MG63 (cell line): ENCODE data around the gene ATG4D. TPM values are rescaled to one million over a fixed set of nuclear protein-coding genes. Genes with fewer than 3 reads are reported as not detected.

Experiments used
- DNase-seq: peaks from one replicate; pipeline ENCODE4 v3.0.0-alpha.2; 2020
- H3K27me3 ChIP-seq: fragments of 250-450 bp; sonication (Bioruptor Pico); 2 replicates; pipeline ENCODE4 v1.5.1; 2020; ENCODE audit warnings: mild to moderate bottlenecking, moderate library complexity
- H3K36me3 ChIP-seq: fragments of 250-450 bp; sonication (Bioruptor Pico); 2 replicates; pipeline ENCODE4 v1.5.1; 2020; ENCODE audit warnings: mild to moderate bottlenecking, moderate library complexity
- H3K4me3 ChIP-seq: fragments of 250-450 bp; sonication (Bioruptor Pico); 2 replicates; pipeline ENCODE4 v1.5.1; 2020; ENCODE audit warnings: mild to moderate bottlenecking, moderate library complexity
- H3K9me3 ChIP-seq: fragments of 250-450 bp; sonication (Bioruptor Pico); 2 replicates; pipeline ENCODE4 v1.5.1; 2020; ENCODE audit warnings: mild to moderate bottlenecking, moderate library complexity
- total RNA-seq: library from RNA; depleted of rRNA; stranded (reverse); fragments of >200 nt; shearing (Covaris generic); gene quantifications from 2 replicates; pipeline ENCODE4 v1.2.3, GENCODE V29; 2014; ENCODE audit warnings: low replicate concordance; rRNA removed

Gene ATG4D
- total RNA-seq = 16.6 and 27.0 TPM in 2 replicates

- peaks cover 9% of the 10 kb centered on the region for H3K27me3 ChIP-seq
- DNase-seq = peak; percentile 82
- no peaks in the 10 kb centered on the region for H3K9me3 ChIP-seq
- peak within 1 kb of the TSS; percentile 69 for H3K4me3 ChIP-seq
- H3K36me3 ChIP-seq = peaks cover 10% of the 10 kb centered on the region
Measured at GRCh38 chr19:10543420-10544241, at the start of gene ATG4D. Gene ATG4D, plus strand, starts transcription at chr19:10543904. Its CDS starts 187 bp downstream, at chr19:10544091.

GRCh38 chr19:10497371-10497770 lies 46.3 kb upstream of the ATG4D start:
- no peaks in the 10 kb centered on the region for H3K27me3 ChIP-seq
- H3K9me3 ChIP-seq = no peaks in the 10 kb centered on the region
- DNase-seq = no peak
- H3K36me3 ChIP-seq = peaks cover 96% of the 10 kb centered on the region
- no peak overlapping the region for H3K4me3 ChIP-seq

DNA sequence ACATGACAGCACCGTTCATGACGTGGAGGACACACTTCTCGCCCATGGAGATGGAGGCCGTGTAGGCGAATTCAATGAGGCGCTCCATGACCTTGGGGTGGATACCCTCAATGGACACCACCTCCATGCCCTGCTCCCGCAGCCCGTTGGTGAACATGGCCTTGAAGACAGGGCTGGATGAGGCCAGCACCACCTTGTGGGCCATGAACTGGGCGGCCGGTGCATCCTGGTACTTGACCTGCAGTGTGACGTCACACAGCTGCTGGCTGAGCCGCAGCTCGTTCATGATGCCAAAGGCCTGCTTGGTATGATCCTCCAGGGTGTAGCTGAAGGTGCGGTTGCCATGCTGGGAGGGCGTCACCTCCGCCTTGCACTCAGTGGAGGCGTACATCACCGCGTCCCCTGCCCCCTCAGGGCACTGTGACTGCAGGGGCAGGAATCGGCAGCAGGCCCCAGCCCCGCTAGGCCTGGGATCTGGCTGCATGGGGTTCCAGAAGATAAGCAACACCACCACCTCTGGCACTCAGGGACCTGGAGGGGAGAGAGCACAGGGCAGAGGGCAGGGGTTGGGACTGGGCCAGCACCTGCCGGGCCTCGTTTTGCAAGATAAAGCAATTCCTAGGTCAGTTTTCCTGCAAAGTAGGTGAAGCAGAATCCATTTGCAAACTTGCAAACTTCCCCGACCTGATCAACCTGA lies 44.0 kb upstream of the ATG4D start:
- DNase-seq = no peak
- H3K4me3 ChIP-seq = no peak overlapping the region
- peaks cover 76% of the 10 kb centered on the region for H3K36me3 ChIP-seq
- no peaks in the 10 kb centered on the region for H3K27me3 ChIP-seq
- no peaks in the 10 kb centered on the region for H3K9me3 ChIP-seq

DNA sequence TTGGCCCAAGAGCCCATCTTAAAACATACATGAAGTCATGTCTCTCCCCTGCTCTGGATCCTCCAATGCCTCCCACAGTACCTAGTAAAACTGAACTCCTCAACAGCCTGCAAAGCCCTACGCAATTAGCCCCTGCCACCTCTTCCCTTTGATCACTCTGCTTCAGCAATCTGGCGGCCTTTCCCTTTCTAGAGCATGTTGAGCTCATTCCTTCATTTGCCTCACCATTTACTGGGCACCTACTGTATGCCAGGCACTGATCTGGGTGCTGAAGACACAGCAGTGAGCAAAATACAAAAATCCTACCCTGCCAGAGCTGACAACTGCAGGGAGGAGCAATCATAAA lies 43.5 kb upstream of the ATG4D start:
- DNase-seq = no peak
- no peak overlapping the region for H3K4me3 ChIP-seq
- H3K9me3 ChIP-seq = no peaks in the 10 kb centered on the region
- H3K27me3 ChIP-seq = no peaks in the 10 kb centered on the region
- H3K36me3 ChIP-seq = peaks cover 70% of the 10 kb centered on the region

- H3K27me3 ChIP-seq = no peaks in the 10 kb centered on the region
- no peaks in the 10 kb centered on the region for H3K9me3 ChIP-seq
- H3K36me3 ChIP-seq = peaks cover 52% of the 10 kb centered on the region
- peak; percentile 91 for DNase-seq
- H3K4me3 ChIP-seq = peak overlapping the region; percentile 86
Measured at GRCh38 chr19:10501971-10502523, 41.7 kb upstream of the ATG4D start.

- Histone ChIP-seq H3K36me3 (peaks cover 47% of the 10 kb centered on the region), H3K4me3 (peak overlapping the region; percentile 86), H3K27me3 (no peaks in the 10 kb centered on the region), H3K9me3 (no peaks in the 10 kb centered on the region)
- peak; percentile 98 for DNase-seq
Measured at GRCh38 chr19:10502524-10503001, 41.1 kb upstream of the ATG4D start.

DNA sequence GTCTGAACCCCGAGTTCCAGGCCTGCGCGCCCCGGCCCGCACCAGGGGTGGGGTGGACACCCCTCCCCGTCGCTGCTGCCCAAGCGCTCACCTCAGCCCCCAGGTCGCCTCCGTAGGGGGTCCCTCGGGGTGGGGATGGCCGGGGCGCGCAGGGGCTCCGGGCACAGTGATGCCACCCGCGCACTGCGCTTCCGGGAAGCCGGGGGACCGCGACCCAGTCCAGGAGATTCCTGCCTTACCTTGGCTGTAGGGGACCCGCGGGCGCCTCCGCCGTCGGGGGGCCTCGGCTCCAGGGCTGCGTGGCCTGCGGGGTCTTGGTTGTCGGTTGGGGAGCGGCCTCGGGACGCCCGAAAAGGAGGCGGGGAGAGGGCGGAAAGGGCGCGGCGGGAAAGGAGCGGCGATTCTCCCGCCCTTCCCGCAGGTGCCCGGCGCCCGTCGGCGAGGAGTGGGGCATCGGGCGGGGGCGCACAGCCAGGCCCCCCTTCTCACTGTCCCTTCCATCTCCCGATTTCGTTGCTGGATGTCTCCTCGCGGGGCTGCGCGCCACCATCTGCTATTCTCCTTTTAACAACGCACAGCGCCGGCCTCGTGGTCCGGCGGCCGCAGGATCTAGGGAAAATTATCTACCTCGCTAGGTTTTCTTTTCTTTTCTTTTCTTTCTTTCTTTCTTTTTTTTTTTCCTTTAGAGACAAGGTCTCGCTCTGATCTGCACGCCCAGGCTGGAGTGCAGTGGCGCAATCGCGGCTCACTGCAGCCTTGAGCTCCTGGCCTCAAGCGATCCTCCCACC lies 40.5 kb upstream of the ATG4D start, which contains the start of gene KEAP1:
KEAP1 (minus strand) TSS at position 355 of the 788 bp plus-strand sequence. CDS start 3,323 bp downstream, outside the sequence.
- Histone ChIP-seq H3K4me3 (peak within 1 kb of the TSS; percentile 86), H3K27me3 (no peaks in the 10 kb centered on the region), H3K9me3 (no peaks in the 10 kb centered on the region), H3K36me3 (peaks cover 41% of the 10 kb centered on the region)
- peak; percentile 75 for DNase-seq

- DNase-seq = peak; percentile 69
- Histone ChIP-seq H3K4me3 (no peak overlapping the region), H3K36me3 (peaks cover 17% of the 10 kb centered on the region), H3K27me3 (peaks cover 3% of the 10 kb centered on the region; the same call in 1 of the 2 replicates), H3K9me3 (no peaks in the 10 kb centered on the region)
Measured at GRCh38 chr19:10505583-10506229, 38.0 kb upstream of the ATG4D start.

GRCh38 chr19:10508036-10508435 lies 35.7 kb upstream of the ATG4D start:
- DNase-seq = no peak
- no peaks in the 10 kb centered on the region for H3K36me3 ChIP-seq
- H3K4me3 ChIP-seq = no peak overlapping the region
- H3K9me3 ChIP-seq = no peaks in the 10 kb centered on the region
- H3K27me3 ChIP-seq = peaks cover 9% of the 10 kb centered on the region

- no peak overlapping the region for H3K4me3 ChIP-seq
- no peaks in the 10 kb centered on the region for H3K9me3 ChIP-seq
- H3K27me3 ChIP-seq = peaks cover 14% of the 10 kb centered on the region
- DNase-seq = peak; percentile 53
- no peaks in the 10 kb centered on the region for H3K36me3 ChIP-seq
Measured at GRCh38 chr19:10508707-10509106, 35.0 kb upstream of the ATG4D start.

- Histone ChIP-seq H3K36me3 (no peaks in the 10 kb centered on the region), H3K9me3 (no peaks in the 10 kb centered on the region), H3K27me3 (peaks cover 22% of the 10 kb centered on the region), H3K4me3 (no peak overlapping the region)
- DNase-seq = no peak
Measured at GRCh38 chr19:10510301-10510802, 33.4 kb upstream of the ATG4D start.

GRCh38 chr19:10513223-10513622 lies 30.5 kb upstream of the ATG4D start:
- no peak for DNase-seq
- Histone ChIP-seq H3K27me3 (peaks cover 28% of the 10 kb centered on the region), H3K4me3 (no peak overlapping the region), H3K9me3 (no peaks in the 10 kb centered on the region), H3K36me3 (no peaks in the 10 kb centered on the region)

DNA sequence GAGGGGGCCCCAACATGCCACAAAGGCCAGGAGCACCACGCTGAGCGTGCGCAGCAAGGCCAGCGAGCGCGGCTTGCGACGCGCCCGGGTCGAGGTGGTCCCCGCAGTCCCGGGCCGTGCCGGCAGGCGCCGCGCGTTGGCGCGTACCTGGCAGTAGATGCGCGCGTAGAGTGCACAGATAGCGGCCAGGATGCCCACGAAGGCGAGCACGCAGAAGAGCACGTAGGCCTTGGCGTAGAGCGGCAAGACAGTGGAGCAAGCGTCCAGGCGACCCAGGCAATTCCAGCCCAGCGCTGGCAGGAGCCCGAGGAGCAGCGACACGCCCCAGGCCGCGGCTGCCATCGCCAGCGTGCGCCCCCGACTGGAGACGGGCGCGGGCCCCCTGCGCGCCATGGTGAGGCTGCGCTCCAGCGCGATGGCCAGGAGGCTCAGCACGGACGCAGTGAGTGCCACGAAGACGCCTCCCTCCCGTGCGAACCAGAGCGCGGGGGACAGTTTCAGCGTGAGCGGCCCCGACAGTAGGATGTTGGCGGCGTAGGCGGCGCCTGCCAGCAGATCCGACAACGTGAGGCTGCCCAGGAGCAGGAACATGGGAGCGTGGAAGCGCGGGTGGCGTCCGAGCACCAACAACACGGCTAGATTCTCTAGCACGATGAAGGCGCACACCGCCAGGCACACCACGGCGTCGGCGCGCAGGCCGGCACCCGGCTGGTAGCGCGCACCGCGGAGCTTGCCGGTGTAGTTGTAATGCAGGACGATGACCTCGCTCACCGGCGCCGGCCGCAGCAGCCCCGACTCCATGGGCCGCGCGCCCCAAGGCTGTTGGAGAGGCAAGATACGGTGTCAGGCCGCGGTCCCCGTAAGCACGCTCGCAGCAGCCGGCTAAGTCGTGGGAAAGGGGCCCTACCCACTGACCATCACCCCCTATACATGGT lies 29.2 kb upstream of the ATG4D start:
- Histone ChIP-seq H3K36me3 (no peaks in the 10 kb centered on the region), H3K4me3 (no peak overlapping the region), H3K27me3 (peaks cover 36% of the 10 kb centered on the region), H3K9me3 (no peaks in the 10 kb centered on the region)
- no peak for DNase-seq

GRCh38 chr19:10516064-10516385 lies 27.7 kb upstream of the ATG4D start:
- Histone ChIP-seq H3K4me3 (no peak overlapping the region), H3K27me3 (peaks cover 33% of the 10 kb centered on the region), H3K36me3 (no peaks in the 10 kb centered on the region), H3K9me3 (no peaks in the 10 kb centered on the region)
- DNase-seq = no peak

DNA sequence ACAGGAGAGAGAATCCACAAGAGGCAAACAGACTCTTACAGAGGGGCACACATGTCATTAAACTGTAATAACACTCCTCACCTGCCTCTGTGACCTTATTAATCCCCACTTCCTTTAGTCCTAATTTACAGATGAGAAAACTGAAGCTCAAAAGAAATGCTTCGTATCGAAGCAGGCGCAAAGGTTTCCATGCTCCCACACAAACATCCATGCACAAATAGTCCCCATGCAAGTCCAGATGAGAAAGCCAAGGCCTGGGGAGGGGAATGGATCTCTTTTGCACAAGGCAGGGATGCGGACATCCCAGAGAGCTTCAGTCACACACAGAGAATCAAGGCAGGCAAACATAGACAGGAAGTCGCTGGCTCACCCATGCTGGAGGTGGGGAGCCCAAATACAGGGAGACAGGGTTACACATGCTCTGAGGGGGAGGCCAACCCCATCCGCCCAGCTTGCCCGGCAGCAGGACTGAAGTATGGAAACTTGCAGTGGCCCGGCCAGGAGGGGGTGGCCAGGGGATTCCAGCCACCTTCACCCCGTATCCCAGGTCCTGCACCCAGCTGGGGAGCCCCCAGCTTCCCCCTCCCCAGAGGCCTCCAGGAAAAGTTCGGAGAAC lies 26.9 kb upstream of the ATG4D start:
- Histone ChIP-seq H3K9me3 (no peaks in the 10 kb centered on the region), H3K4me3 (peak overlapping the region; percentile 33), H3K27me3 (peaks cover 28% of the 10 kb centered on the region), H3K36me3 (no peaks in the 10 kb centered on the region)
- no peak for DNase-seq
